Mammary epithelial cell (primary cell): ENCODE data around the gene ABCC3.
"Not testable (repeated sequence)": the region's sequence is repeated elsewhere in the genome, so short reads cannot be mapped to it uniquely, and the experiment has no call there.

ENCODE experiments used
- CTCF ChIP-seq, 2 donors: IDR thresholded peaks in 1 of 2; conservative IDR thresholded peaks in 1 of 2; 2 replicates each; pipeline ENCODE4 v1.5.1; 2011 to 2012; ENCODE audit warnings: inconsistent platforms in 2 of 2, low read length in 2 of 2, mild to moderate bottlenecking in 2 of 2, control low read depth in 1 of 2, low read depth in 1 of 2; ENCODE audit not compliant: insufficient read depth in 1 of 2; ENCODE audit errors: extremely low read depth in 1 of 2
- EZH2 ChIP-seq: IDR thresholded peaks from 2 replicates; pipeline ENCODE4 v1.6.1; 2012; ENCODE audit warnings: low read length, inconsistent platforms, borderline replicate concordance

- TF ChIP-seq CTCF (conservative IDR thresholded peaks at IDR 0.05 in 1 of 2, IDR thresholded peaks at IDR 0.05 in 1 of 2; ENCODE audit: extremely low read depth in 1 of 2, insufficient read depth in 1 of 2, low read depth in 1 of 2, low read length in 2 of 2); EZH2: not testable (repeated sequence)
Measured at GRCh38 chr17:50724622-50725021, 89.9 kb downstream of the ABCC3 start.
